ENCODE data around the gene CLIC4.

DNA sequence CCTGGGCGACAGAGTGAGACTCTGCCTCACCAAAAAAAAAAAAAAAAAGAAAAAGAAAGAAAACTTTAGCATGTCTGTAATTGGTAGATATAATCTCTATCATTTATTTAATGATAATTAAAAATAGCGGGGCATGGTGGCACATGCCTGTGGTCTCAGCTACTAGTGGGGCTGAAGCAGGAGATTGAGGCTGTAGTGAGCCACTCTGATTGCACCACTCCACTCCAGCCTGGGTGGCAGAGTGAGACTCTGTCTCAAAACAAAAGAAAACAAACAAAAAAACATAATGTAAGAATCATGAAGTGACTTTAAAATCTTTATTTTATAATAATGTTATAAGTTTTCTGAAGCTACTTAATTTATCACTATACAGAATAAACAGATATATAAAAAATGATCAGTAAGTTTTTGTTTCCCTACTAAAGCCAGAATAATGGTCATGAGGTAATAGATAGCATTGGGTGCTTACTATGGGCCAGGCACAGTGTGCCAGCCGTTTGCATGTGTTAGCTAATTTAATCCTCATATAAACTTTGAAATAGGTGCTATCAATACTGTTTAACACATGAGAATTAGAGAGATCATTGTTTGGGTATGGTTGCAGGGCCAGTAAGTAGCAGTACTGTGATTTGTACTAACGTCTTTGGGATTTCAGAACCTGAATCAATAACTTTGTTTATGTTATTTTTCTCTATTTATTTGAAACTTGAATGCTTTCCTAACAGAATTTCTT is 23.8 kb downstream of the CLIC4 start:
- TF ChIP-seq, protein P1, sequence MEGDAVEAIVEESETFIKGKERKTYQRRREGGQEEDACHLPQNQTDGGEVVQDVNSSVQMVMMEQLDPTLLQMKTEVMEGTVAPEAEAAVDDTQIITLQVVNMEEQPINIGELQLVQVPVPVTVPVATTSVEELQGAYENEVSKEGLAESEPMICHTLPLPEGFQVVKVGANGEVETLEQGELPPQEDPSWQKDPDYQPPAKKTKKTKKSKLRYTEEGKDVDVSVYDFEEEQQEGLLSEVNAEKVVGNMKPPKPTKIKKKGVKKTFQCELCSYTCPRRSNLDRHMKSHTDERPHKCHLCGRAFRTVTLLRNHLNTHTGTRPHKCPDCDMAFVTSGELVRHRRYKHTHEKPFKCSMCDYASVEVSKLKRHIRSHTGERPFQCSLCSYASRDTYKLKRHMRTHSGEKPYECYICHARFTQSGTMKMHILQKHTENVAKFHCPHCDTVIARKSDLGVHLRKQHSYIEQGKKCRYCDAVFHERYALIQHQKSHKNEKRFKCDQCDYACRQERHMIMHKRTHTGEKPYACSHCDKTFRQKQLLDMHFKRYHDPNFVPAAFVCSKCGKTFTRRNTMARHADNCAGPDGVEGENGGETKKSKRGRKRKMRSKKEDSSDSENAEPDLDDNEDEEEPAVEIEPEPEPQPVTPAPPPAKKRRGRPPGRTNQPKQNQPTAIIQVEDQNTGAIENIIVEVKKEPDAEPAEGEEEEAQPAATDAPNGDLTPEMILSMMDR (conservative IDR thresholded peaks at IDR 0.05; ENCODE audit: low read depth in 2 of 2), result no peak
- TF ChIP-seq CREB1 (CRISPR knock-in tag; IDR thresholded peaks at IDR 0.05; ENCODE audit: low read depth) (no peak), JUNB (IDR thresholded peaks at IDR 0.05; ENCODE audit: unreplicated experiment) (no peak), POLR2AphosphoS5 (IDR thresholded peaks at IDR 0.05; ENCODE audit: low read depth) (no peak), EZH2phosphoT487 (IDR thresholded peaks at IDR 0.05; ENCODE audit: unreplicated experiment) (no peak), EZH2 (IDR thresholded peaks at IDR 0.05; ENCODE audit: low read depth, unreplicated experiment) (no peak), NANOG (IDR thresholded peaks at IDR 0.05; ENCODE audit: borderline replicate concordance) (no peak)
- TF ChIP-seq, protein P2, sequence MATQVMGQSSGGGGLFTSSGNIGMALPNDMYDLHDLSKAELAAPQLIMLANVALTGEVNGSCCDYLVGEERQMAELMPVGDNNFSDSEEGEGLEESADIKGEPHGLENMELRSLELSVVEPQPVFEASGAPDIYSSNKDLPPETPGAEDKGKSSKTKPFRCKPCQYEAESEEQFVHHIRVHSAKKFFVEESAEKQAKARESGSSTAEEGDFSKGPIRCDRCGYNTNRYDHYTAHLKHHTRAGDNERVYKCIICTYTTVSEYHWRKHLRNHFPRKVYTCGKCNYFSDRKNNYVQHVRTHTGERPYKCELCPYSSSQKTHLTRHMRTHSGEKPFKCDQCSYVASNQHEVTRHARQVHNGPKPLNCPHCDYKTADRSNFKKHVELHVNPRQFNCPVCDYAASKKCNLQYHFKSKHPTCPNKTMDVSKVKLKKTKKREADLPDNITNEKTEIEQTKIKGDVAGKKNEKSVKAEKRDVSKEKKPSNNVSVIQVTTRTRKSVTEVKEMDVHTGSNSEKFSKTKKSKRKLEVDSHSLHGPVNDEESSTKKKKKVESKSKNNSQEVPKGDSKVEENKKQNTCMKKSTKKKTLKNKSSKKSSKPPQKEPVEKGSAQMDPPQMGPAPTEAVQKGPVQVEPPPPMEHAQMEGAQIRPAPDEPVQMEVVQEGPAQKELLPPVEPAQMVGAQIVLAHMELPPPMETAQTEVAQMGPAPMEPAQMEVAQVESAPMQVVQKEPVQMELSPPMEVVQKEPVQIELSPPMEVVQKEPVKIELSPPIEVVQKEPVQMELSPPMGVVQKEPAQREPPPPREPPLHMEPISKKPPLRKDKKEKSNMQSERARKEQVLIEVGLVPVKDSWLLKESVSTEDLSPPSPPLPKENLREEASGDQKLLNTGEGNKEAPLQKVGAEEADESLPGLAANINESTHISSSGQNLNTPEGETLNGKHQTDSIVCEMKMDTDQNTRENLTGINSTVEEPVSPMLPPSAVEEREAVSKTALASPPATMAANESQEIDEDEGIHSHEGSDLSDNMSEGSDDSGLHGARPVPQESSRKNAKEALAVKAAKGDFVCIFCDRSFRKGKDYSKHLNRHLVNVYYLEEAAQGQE (IDR thresholded peaks at IDR 0.05; ENCODE audit: unreplicated experiment), result no peak
- TF ChIP-seq, protein P3, sequence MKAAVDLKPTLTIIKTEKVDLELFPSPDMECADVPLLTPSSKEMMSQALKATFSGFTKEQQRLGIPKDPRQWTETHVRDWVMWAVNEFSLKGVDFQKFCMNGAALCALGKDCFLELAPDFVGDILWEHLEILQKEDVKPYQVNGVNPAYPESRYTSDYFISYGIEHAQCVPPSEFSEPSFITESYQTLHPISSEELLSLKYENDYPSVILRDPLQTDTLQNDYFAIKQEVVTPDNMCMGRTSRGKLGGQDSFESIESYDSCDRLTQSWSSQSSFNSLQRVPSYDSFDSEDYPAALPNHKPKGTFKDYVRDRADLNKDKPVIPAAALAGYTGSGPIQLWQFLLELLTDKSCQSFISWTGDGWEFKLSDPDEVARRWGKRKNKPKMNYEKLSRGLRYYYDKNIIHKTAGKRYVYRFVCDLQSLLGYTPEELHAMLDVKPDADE (IDR thresholded peaks at IDR 0.05), result no peak
- TF ChIP-seq, protein P4, sequence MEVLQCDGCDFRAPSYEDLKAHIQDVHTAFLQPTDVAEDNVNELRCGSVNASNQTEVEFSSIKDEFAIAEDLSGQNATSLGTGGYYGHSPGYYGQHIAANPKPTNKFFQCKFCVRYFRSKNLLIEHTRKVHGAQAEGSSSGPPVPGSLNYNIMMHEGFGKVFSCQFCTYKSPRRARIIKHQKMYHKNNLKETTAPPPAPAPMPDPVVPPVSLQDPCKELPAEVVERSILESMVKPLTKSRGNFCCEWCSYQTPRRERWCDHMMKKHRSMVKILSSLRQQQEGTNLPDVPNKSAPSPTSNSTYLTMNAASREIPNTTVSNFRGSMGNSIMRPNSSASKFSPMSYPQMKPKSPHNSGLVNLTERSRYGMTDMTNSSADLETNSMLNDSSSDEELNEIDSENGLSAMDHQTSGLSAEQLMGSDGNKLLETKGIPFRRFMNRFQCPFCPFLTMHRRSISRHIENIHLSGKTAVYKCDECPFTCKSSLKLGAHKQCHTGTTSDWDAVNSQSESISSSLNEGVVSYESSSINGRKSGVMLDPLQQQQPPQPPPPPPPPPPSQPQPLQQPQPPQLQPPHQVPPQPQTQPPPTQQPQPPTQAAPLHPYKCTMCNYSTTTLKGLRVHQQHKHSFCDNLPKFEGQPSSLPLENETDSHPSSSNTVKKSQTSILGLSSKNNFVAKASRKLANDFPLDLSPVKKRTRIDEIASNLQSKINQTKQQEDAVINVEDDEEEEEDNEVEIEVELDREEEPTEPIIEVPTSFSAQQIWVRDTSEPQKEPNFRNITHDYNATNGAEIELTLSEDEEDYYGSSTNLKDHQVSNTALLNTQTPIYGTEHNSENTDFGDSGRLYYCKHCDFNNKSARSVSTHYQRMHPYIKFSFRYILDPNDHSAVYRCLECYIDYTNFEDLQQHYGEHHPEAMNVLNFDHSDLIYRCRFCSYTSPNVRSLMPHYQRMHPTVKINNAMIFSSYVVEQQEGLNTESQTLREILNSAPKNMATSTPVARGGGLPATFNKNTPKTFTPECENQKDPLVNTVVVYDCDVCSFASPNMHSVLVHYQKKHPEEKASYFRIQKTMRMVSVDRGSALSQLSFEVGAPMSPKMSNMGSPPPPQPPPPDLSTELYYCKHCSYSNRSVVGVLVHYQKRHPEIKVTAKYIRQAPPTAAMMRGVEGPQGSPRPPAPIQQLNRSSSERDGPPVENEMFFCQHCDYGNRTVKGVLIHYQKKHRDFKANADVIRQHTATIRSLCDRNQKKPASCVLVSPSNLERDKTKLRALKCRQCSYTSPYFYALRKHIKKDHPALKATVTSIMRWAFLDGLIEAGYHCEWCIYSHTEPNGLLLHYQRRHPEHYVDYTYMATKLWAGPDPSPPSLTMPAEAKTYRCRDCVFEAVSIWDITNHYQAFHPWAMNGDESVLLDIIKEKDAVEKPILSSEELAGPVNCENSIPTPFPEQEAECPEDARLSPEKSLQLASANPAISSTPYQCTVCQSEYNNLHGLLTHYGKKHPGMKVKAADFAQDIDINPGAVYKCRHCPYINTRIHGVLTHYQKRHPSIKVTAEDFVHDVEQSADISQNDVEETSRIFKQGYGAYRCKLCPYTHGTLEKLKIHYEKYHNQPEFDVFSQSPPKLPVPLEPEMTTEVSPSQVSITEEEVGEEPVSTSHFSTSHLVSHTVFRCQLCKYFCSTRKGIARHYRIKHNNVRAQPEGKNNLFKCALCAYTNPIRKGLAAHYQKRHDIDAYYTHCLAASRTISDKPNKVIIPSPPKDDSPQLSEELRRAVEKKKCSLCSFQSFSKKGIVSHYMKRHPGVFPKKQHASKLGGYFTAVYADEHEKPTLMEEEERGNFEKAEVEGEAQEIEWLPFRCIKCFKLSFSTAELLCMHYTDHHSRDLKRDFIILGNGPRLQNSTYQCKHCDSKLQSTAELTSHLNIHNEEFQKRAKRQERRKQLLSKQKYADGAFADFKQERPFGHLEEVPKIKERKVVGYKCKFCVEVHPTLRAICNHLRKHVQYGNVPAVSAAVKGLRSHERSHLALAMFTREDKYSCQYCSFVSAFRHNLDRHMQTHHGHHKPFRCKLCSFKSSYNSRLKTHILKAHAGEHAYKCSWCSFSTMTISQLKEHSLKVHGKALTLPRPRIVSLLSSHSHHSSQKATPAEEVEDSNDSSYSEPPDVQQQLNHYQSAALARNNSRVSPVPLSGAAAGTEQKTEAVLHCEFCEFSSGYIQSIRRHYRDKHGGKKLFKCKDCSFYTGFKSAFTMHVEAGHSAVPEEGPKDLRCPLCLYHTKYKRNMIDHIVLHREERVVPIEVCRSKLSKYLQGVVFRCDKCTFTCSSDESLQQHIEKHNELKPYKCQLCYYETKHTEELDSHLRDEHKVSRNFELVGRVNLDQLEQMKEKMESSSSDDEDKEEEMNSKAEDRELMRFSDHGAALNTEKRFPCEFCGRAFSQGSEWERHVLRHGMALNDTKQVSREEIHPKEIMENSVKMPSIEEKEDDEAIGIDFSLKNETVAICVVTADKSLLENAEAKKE (CRISPR knock-in tag; IDR thresholded peaks at IDR 0.05), result no peak

All from GM23338 (cell line).